Measurements from ENCODE around the gene C11orf65.

GRCh38 chr11:108431997-108432396 is 35.3 kb downstream of the C11orf65 start:
- no peak for TF ChIP-seq SP1 (IDR thresholded peaks at IDR 0.05)
- no peak for TF ChIP-seq L3MBTL2 (conservative IDR thresholded peaks at IDR 0.05)
- no peak for TF ChIP-seq FOXM1 (IDR thresholded peaks at IDR 0.05; ENCODE audit: borderline replicate concordance)
- TF ChIP-seq SUZ12 (IDR thresholded peaks at IDR 0.05) = no peak
- no peak for TF ChIP-seq NFRKB (IDR thresholded peaks at IDR 0.05)
- TF ChIP-seq BHLHE40 (IDR thresholded peaks at IDR 0.05; ENCODE audit: borderline replicate concordance) = no peak
- no peak for TF ChIP-seq FOXK2 (IDR thresholded peaks at IDR 0.05)
- TF ChIP-seq LEF1 (IDR thresholded peaks at IDR 0.05; ENCODE audit: borderline replicate concordance) = no peak
- TF ChIP-seq FOXA1 (IDR thresholded peaks at IDR 0.05) = no peak
